ENCODE results near the gene IL36RN.

GRCh38 chr2:113034016-113034415 lies 25.0 kb upstream of the IL36RN start:
- TF ChIP-seq SP1 (IDR thresholded peaks at IDR 0.05) = no peak
- TF ChIP-seq FOXK2 (IDR thresholded peaks at IDR 0.05) = no peak
- no peak for TF ChIP-seq FOXM1 (IDR thresholded peaks at IDR 0.05; ENCODE audit: borderline replicate concordance)
- no peak for TF ChIP-seq LEF1 (IDR thresholded peaks at IDR 0.05; ENCODE audit: borderline replicate concordance)
- TF ChIP-seq HDGF (IDR thresholded peaks at IDR 0.05; ENCODE audit: borderline replicate concordance) = no peak
- no peak for TF ChIP-seq PKNOX1 (IDR thresholded peaks at IDR 0.05)
- no peak for TF ChIP-seq TARDBP (IDR thresholded peaks at IDR 0.05)

Measured in HEK293T (cell line).